Measurements from ENCODE around the gene MIB2. TPM values are rescaled to one million over a fixed set of nuclear protein-coding genes. Genes with fewer than 3 reads are reported as not detected.

MIB2 gene
- total RNA-seq, 2 experiments from 2014 or later = 40.0 to 42.8 TPM

GRCh38 chr1:1612104-1612400 lies 3.2 kb upstream of the MIB2 start:
- H3K27ac Mint-ChIP-seq = no peak overlapping the region
- no peaks in the 10 kb centered on the region for H3K27me3 Mint-ChIP-seq
- ChIA-PET POLR2A (no interaction called here), CTCF (no interaction called here)
- H3K9me3 Mint-ChIP-seq = no peaks in the 10 kb centered on the region
- H3K4me1 Mint-ChIP-seq = peaks cover 31% of the 10 kb centered on the region
- no peak for DNase-seq
- H3K36me3 Mint-ChIP-seq (ENCODE audit: low read depth) = peaks cover 4% of the 10 kb centered on the region
- no peak overlapping the region for H3K4me3 Mint-ChIP-seq

GRCh38 chr1:1613509-1614082 lies 1.7 kb upstream of the MIB2 start:
- CTCF ChIA-PET = interaction anchor here (0.7 to 1.9 kb wide), 8 partner anchors 10 to 295 kb away, joined by 3 to 5 read pairs (median 3); partner anchors contain the start of gene FNDC10

GRCh38 chr1:1614204-1614953 lies 921 bp upstream of the MIB2 start:
- Mint-ChIP-seq H3K27ac (peak overlapping the region; percentile 97), H3K4me3 (peak overlapping the region; percentile 89), H3K36me3 (ENCODE audit: low read depth) (peaks cover 7% of the 10 kb centered on the region), H3K4me1 (peaks cover 30% of the 10 kb centered on the region), H3K27me3 (no peaks in the 10 kb centered on the region), H3K9me3 (no peaks in the 10 kb centered on the region)
- ChIA-PET CTCF (interaction anchor here (0.5 to 1.9 kb wide), 12 partner anchors 11 to 294 kb away, joined by 3 to 5 read pairs (median 3); partner anchors contain the start of genes CCNL2 and FNDC10), POLR2A (no interaction called here)
- peak; percentile 65 for DNase-seq

More at GRCh38 chr1:1613509-1614082, 1.7 kb upstream of the MIB2 start:
- H3K4me1 Mint-ChIP-seq = peaks cover 30% of the 10 kb centered on the region
- no peak for DNase-seq
- peak overlapping the region; percentile 89 for H3K4me3 Mint-ChIP-seq
- peak overlapping the region; percentile 97 for H3K27ac Mint-ChIP-seq
- H3K9me3 Mint-ChIP-seq = no peaks in the 10 kb centered on the region
- POLR2A ChIA-PET = interaction anchor here (0.6 kb wide), 1 partner anchor 651 kb away, joined by 3 read pairs; no protein-coding TSS in a partner anchor
- H3K36me3 Mint-ChIP-seq (ENCODE audit: low read depth) = peaks cover 7% of the 10 kb centered on the region
- no peaks in the 10 kb centered on the region for H3K27me3 Mint-ChIP-seq

- POLR2A ChIA-PET = no interaction called here
- no peaks in the 10 kb centered on the region for H3K27me3 Mint-ChIP-seq
- H3K4me1 Mint-ChIP-seq = peaks cover 30% of the 10 kb centered on the region
- H3K9me3 Mint-ChIP-seq = no peaks in the 10 kb centered on the region
- H3K36me3 Mint-ChIP-seq (ENCODE audit: low read depth) = peaks cover 7% of the 10 kb centered on the region
- no peak for DNase-seq
- H3K4me3 Mint-ChIP-seq = peak overlapping the region; percentile 89
- peak overlapping the region; percentile 97 for H3K27ac Mint-ChIP-seq
- CTCF ChIA-PET = interaction anchor here (0.7 to 1.9 kb wide), 8 partner anchors 11 to 631 kb away, joined by 3 to 5 read pairs (median 3); partner anchors contain the start of gene CCNL2
Measured at GRCh38 chr1:1614954-1615255, 395 bp upstream of the MIB2 start.

DNA sequence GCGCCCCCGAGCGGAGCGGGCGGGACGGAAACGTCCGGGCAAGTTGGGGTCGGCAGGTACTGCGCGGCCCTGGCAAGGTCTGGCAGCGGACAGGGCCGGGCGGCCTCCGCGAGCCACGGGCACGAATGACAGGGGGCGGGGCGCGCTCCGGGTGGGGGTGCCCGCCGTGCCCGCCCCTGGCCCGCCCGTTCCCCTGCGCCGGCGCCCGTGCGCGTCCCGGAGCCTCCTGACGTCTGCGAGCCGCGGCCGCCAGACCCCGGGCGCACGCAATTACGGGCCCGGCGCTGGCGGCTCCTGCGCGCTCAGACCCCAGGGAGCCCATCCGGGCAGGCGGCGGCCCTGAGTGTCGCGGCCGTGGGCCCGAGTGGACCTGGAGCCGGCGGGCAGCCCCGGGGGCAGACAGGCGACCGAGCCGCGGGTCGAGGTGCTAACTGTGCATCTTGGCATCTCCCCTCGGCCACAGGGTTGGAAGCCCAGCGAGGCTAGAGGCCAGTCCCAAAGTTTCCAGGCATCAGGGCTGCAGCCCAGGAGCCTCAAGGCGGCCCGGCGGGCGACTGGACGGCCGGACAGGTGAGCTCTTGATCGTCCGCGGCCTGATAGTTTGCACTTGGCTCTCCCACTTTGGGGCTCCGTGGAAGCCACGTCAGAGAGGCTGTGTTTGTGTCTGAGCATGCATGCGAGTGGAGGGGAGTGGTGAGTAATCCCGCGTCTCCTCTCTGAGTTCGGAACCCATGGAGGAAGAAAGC lies 918 bp downstream of the MIB2 start:
- Mint-ChIP-seq H3K27ac (peak overlapping the region; percentile 88), H3K36me3 (ENCODE audit: low read depth) (peaks cover 7% of the 10 kb centered on the region), H3K27me3 (no peaks in the 10 kb centered on the region), H3K4me1 (peaks cover 30% of the 10 kb centered on the region), H3K4me3 (peak overlapping the region; percentile 79), H3K9me3 (no peaks in the 10 kb centered on the region)
- POLR2A ChIA-PET = interaction anchor here (0.5 kb wide), 1 partner anchor 63 kb away, joined by 3 read pairs; no protein-coding TSS in a partner anchor
- CTCF ChIA-PET = interaction anchor here (0.8 to 1.6 kb wide), 7 partner anchors 10 to 632 kb away, joined by 3 to 6 read pairs (median 3); no protein-coding TSS in a partner anchor
- DNase-seq = peak; percentile 43

GRCh38 chr1:1616838-1617237 lies 1.5 kb downstream of the MIB2 start:
- POLR2A ChIA-PET = no interaction called here
- DNase-seq = no peak
- peaks cover 7% of the 10 kb centered on the region for H3K36me3 Mint-ChIP-seq (ENCODE audit: low read depth)
- H3K4me1 Mint-ChIP-seq = peaks cover 30% of the 10 kb centered on the region
- no peaks in the 10 kb centered on the region for H3K27me3 Mint-ChIP-seq
- peak overlapping the region; percentile 76 for H3K27ac Mint-ChIP-seq
- H3K4me3 Mint-ChIP-seq = peak overlapping the region; percentile 79
- CTCF ChIA-PET = interaction anchor here (0.6 to 1.6 kb wide), 3 partner anchors 10 to 63 kb away, joined by 3 to 6 read pairs (median 3); no protein-coding TSS in a partner anchor
- no peaks in the 10 kb centered on the region for H3K9me3 Mint-ChIP-seq

DNA sequence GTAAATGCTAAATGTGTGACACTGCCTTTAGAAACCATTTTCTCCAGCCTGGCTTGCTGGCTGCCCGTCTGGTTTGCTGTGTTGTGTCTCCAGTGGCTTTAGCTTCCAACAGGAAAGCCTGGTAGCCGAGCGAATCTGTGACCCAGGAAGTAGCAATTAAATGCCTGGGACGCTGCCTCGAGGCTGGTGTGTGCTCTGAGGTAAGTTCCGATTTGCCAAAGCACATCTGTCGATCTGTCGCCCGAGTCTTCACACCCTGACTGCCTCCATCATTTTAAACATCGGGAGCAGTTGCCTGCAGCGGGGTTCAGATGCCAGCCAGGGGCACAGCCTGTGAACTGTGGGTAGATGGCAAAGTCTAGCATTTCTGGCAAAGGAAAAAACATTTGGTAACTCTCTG lies 2.2 kb downstream of the MIB2 start:
- Mint-ChIP-seq H3K27me3 (no peaks in the 10 kb centered on the region), H3K4me1 (peaks cover 26% of the 10 kb centered on the region), H3K36me3 (ENCODE audit: low read depth) (peaks cover 7% of the 10 kb centered on the region), H3K27ac (peak overlapping the region; percentile 76), H3K9me3 (no peaks in the 10 kb centered on the region), H3K4me3 (peak overlapping the region; percentile 79)
- ChIA-PET POLR2A (no interaction called here), CTCF (interaction anchor here (0.6 to 1.6 kb wide), 3 partner anchors 12 to 167 kb away, joined by 3 to 6 read pairs (median 3); no protein-coding TSS in a partner anchor)
- DNase-seq = no peak

GRCh38 chr1:1617925-1618324 lies 2.6 kb downstream of the MIB2 start:
- DNase-seq = no peak
- Mint-ChIP-seq H3K36me3 (ENCODE audit: low read depth) (peaks cover 7% of the 10 kb centered on the region), H3K27ac (no peak overlapping the region), H3K4me3 (peak overlapping the region; percentile 79), H3K27me3 (no peaks in the 10 kb centered on the region), H3K4me1 (peaks cover 26% of the 10 kb centered on the region), H3K9me3 (no peaks in the 10 kb centered on the region)
- CTCF ChIA-PET = interaction anchor here (0.6 to 1.6 kb wide), 2 partner anchors 11 to 167 kb away, joined by 3 to 6 read pairs; no protein-coding TSS in a partner anchor
- POLR2A ChIA-PET = no interaction called here

- Mint-ChIP-seq H3K27ac (peak overlapping the region; percentile 42), H3K4me1 (peaks cover 25% of the 10 kb centered on the region), H3K27me3 (no peaks in the 10 kb centered on the region), H3K9me3 (no peaks in the 10 kb centered on the region), H3K36me3 (ENCODE audit: low read depth) (peaks cover 6% of the 10 kb centered on the region), H3K4me3 (no peak overlapping the region)
- DNase-seq = no peak
- CTCF ChIA-PET = interaction anchor here (2.1 kb wide), 1 partner anchor 11 kb away, joined by 6 read pairs; no protein-coding TSS in a partner anchor
- POLR2A ChIA-PET = no interaction called here
Measured at GRCh38 chr1:1618396-1619068, 3.2 kb downstream of the MIB2 start.

DNA sequence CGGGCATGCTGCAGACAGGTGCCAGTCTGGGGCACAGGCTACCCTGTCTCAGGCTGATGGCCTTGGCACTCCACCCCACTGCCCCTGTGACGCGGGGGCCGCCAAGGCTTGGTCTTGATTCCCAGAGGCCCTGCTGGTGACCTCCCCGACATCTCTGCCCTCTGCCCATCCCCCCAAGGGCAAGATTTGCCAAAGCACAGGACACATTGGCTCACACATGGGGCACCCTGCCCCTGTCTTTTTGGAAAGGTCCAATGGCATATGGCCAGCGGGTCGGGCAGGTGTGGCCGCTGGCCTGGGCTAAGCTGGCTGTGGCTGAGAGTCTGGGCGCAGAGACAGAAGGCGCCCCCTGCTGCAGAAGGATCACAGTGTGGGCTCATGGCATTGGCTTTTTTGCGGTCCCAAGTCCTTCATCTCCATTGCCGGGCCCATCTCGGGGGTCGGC lies 4.6 kb downstream of the MIB2 start:
- ChIA-PET POLR2A (no interaction called here), CTCF (interaction anchor here (2.1 kb wide), 1 partner anchor 9 kb away, joined by 6 read pairs; no protein-coding TSS in a partner anchor)
- H3K4me1 Mint-ChIP-seq = peaks cover 13% of the 10 kb centered on the region

DNA sequence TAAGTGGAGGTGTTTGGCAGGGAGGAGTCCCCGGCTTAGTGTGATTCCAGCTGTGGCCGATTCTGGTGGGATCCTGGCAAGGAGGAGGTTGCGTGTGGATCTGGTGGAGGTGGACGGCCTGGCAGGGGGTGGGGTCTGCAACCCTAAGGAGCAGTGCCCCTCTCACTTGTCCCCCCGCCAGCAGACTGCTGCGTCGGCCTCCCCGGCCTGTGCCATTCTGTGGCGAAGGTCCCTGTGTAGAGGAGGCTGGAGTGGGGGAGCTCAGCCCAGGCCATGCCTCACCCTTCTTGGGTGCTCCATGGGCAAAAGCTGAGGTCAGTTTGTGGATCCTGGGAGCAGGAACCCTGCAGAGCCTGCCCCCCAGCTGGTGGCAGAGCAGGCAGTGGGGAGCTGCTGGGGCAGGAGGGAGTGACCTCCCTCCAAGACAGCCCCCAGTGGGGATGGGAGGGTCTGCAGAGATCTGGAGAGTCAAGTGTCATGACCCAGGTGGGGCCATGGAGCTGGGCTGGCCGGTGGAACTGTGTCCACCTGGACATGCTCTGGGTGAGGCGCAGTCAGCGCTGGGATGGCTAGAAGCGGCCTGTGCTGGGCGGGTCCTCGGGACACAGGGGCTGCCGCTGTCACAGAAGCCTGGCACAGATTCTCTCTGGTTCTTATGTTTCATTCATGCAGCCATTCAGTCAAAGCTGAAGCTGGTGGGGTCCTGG lies 5.3 kb downstream of the MIB2 start:
- no peaks in the 10 kb centered on the region for H3K27me3 Mint-ChIP-seq
- H3K27ac Mint-ChIP-seq = no peak overlapping the region
- peaks cover 2% of the 10 kb centered on the region for H3K36me3 Mint-ChIP-seq (ENCODE audit: low read depth)
- no peak overlapping the region for H3K4me3 Mint-ChIP-seq
- H3K4me1 Mint-ChIP-seq = peaks cover 13% of the 10 kb centered on the region
- POLR2A ChIA-PET = no interaction called here
- H3K9me3 Mint-ChIP-seq = no peaks in the 10 kb centered on the region
- CTCF ChIA-PET = interaction anchor here (0.6 to 2.1 kb wide), 2 partner anchors 9 to 22 kb away, joined by 4 to 6 read pairs; no protein-coding TSS in a partner anchor
- no peak for DNase-seq

More for the DNA sequence above, 4.6 kb downstream of the MIB2 start:
- no peak overlapping the region for H3K4me3 Mint-ChIP-seq
- peaks cover 2% of the 10 kb centered on the region for H3K36me3 Mint-ChIP-seq (ENCODE audit: low read depth)
- no peak for DNase-seq
- H3K27ac Mint-ChIP-seq = no peak overlapping the region
- H3K9me3 Mint-ChIP-seq = no peaks in the 10 kb centered on the region
- no peaks in the 10 kb centered on the region for H3K27me3 Mint-ChIP-seq

Measured in activated CD4-positive, alpha-beta T cell treated with anti-CD3 and anti-CD28 coated beads, Interleukin-2, amount 10 ng/mL, durations not matched to agents 7 days and 5 days (primary cell).